HL-60 (cell line): Measurements from ENCODE around the gene ASTN2.

Experiments
- DNase-seq, 2 experiments: peaks; one replicate each; pipeline ENCODE4 v3.0.0-alpha.2; 2010 to 2020; ENCODE audit warnings: low read depth in 1 of 2, low spot score in 1 of 2
- H3K27ac ChIP-seq: fragments of 250-450 bp; sonication (Bioruptor Pico); replicated peaks from 2 replicates; pipeline ENCODE4 v1.5.1; 2020; ENCODE audit warnings: mild to moderate bottlenecking, moderate library complexity
- H3K27me3 ChIP-seq: fragments of 250-450 bp; sonication (Bioruptor Pico); 2 replicates; pipeline ENCODE4 v1.5.1; 2021; ENCODE audit warnings: mild to moderate bottlenecking, moderate library complexity; ENCODE audit not compliant: insufficient read depth, poor library complexity, severe bottlenecking
- H3K4me3 ChIP-seq: replicated peaks from 2 replicates; pipeline ENCODE4 v1.5.1; 2011; ENCODE audit warnings: mild to moderate bottlenecking, control low read depth, low read length; ENCODE audit not compliant: insufficient read depth
- CTCF ChIP-seq: IDR thresholded peaks from one replicate; pipeline ENCODE4 v1.5.1; 2011; ENCODE audit warnings: low read length, control low read depth, inconsistent platforms; ENCODE audit not compliant: insufficient read depth
- GABPA ChIP-seq: IDR thresholded peaks from 2 replicates; pipeline ENCODE4 v1.6.1; 2012; ENCODE audit warnings: low read depth
- POLR2AphosphoS5 ChIP-seq: IDR thresholded peaks from 2 replicates; pipeline ENCODE4 v1.6.1; 2012; ENCODE audit warnings: low read depth
- SPI1 ChIP-seq: IDR thresholded peaks from 2 replicates; pipeline ENCODE4 v1.6.1; 2012; ENCODE audit warnings: low read depth, mild to moderate bottlenecking, borderline replicate concordance
- TF ChIP-seq, protein P1 (sequence below): IDR thresholded peaks from 2 replicates; pipeline ENCODE4 v1.6.1; 2012; ENCODE audit warnings: low read depth; ENCODE audit not compliant: insufficient replicate concordance

Gene ASTN2

GRCh38 chr9:117008461-117008860 is 406.4 kb downstream of the ASTN2 start:
- Histone ChIP-seq H3K27ac (no peak overlapping the region), H3K4me3 (no peak overlapping the region), H3K27me3 (no peaks in the 10 kb centered on the region)
- TF ChIP-seq, protein P1, sequence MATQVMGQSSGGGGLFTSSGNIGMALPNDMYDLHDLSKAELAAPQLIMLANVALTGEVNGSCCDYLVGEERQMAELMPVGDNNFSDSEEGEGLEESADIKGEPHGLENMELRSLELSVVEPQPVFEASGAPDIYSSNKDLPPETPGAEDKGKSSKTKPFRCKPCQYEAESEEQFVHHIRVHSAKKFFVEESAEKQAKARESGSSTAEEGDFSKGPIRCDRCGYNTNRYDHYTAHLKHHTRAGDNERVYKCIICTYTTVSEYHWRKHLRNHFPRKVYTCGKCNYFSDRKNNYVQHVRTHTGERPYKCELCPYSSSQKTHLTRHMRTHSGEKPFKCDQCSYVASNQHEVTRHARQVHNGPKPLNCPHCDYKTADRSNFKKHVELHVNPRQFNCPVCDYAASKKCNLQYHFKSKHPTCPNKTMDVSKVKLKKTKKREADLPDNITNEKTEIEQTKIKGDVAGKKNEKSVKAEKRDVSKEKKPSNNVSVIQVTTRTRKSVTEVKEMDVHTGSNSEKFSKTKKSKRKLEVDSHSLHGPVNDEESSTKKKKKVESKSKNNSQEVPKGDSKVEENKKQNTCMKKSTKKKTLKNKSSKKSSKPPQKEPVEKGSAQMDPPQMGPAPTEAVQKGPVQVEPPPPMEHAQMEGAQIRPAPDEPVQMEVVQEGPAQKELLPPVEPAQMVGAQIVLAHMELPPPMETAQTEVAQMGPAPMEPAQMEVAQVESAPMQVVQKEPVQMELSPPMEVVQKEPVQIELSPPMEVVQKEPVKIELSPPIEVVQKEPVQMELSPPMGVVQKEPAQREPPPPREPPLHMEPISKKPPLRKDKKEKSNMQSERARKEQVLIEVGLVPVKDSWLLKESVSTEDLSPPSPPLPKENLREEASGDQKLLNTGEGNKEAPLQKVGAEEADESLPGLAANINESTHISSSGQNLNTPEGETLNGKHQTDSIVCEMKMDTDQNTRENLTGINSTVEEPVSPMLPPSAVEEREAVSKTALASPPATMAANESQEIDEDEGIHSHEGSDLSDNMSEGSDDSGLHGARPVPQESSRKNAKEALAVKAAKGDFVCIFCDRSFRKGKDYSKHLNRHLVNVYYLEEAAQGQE: no peak
- TF ChIP-seq GABPA: no peak
- no peak for TF ChIP-seq SPI1
- no peak for TF ChIP-seq CTCF
- no peak for TF ChIP-seq POLR2AphosphoS5
- no peak for DNase-seq

GRCh38 chr9:117002686-117003085 is 412.2 kb downstream of the ASTN2 start:
- Histone ChIP-seq H3K4me3 (no peak overlapping the region), H3K27me3 (no peaks in the 10 kb centered on the region), H3K27ac (no peak overlapping the region)
- no peak for DNase-seq
- TF ChIP-seq GABPA: no peak
- TF ChIP-seq, protein P1: no peak
- no peak for TF ChIP-seq POLR2AphosphoS5
- no peak for TF ChIP-seq SPI1
- TF ChIP-seq CTCF: no peak

DNA sequence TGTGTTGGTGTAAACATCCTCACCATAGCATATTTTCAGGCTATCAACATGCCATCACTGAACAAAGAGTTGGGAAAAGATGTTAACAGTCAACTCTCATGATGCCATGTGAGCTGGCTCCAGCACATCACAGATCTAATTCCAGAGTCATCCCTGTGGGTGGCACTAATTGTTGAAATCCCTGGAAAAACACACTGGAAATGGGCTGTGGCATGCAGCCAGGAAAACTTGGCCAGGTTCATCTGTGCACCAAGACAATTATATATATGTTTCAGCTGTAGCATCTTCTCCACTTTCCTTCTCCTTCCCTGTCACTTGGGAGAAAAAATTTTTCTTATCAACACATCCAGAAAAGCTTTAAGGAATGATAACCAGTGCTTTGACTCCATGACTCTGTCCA is 414.0 kb downstream of the ASTN2 start:
- H3K4me3 ChIP-seq: no peak overlapping the region
- no peak for TF ChIP-seq POLR2AphosphoS5
- TF ChIP-seq, protein P1: no peak
- TF ChIP-seq CTCF: no peak
- no peak for TF ChIP-seq GABPA
- no peak for TF ChIP-seq SPI1
- no peaks in the 10 kb centered on the region for H3K27me3 ChIP-seq
- DNase-seq: no peak
- no peak overlapping the region for H3K27ac ChIP-seq
